HEK293 (cell line): ENCODE measurements around the gene GIPC1.
A peak's percentile ranks its signal among the peaks of the same experiment; 100 is the strongest.

ENCODE experiments used
- CTCF ChIA-PET: fragments of 350-600 bp; formaldehyde crosslinking; extraction: SDS; loops from one replicate; lab custom pipeline; 2021; ENCODE audit warnings: antibody characterized with exemption; lab: Yijun Ruan, JAX
- POLR2A ChIA-PET: fragments of 300-600 bp; formaldehyde crosslinking; extraction: SDS; loops from one replicate; lab custom pipeline; 2020; ENCODE audit warnings: antibody characterized with exemption, inconsistent platforms; lab: Yijun Ruan, JAX
- H3K27ac ChIP-seq: fragments of 200-500 bp; sonication (Bioruptor generic); 2 replicates; pipeline ENCODE4 v1.5.1; 2014; ENCODE audit warnings: low read depth, low read length, control low read depth, inconsistent platforms; ENCODE audit errors: extremely low read depth
- H3K36me3 ChIP-seq, 2 experiments: fragments of 200-500 bp in 1 of 2; sonication (Bioruptor generic) in 1 of 2; 1 replicate in 1 of 2; 2 replicates in 1 of 2; pipeline ENCODE4 v1.5.1; 2014 to 2017; ENCODE audit warnings: inconsistent platforms in 2 of 2, low read length in 2 of 2; ENCODE audit not compliant: control insufficient read depth in 2 of 2, insufficient read depth in 1 of 2
- H3K4me1 ChIP-seq: fragments of 200-500 bp; sonication (Bioruptor generic); 2 replicates; pipeline ENCODE4 v1.5.1; 2014; ENCODE audit warnings: mild to moderate bottlenecking, low read length, inconsistent platforms; ENCODE audit not compliant: control insufficient read depth, insufficient read depth
- H3K4me3 ChIP-seq: 2 replicates; pipeline ENCODE4 v1.5.1; 2011; ENCODE audit warnings: low read depth, mild to moderate bottlenecking, control low read depth, low read length, moderate library complexity
- H3K9me3 ChIP-seq: fragments of 200-500 bp; sonication (Bioruptor generic); 2 replicates; pipeline ENCODE4 v1.5.1; 2014; ENCODE audit warnings: low read depth, low read length, inconsistent platforms; ENCODE audit not compliant: control insufficient read depth, insufficient read depth
- EGR2 ChIP-seq: fragments of 450-650 bp; formaldehyde crosslinking; IDR thresholded peaks from 2 replicates; pipeline ENCODE4 v1.5.1; 2016; ENCODE audit warnings: low read depth, missing biosample characterization, missing genetic modification characterization
- KLF9 ChIP-seq: fragments of 450-650 bp; formaldehyde crosslinking; IDR thresholded peaks from 2 replicates; pipeline ENCODE4 v1.5.1; 2016; ENCODE audit warnings: missing biosample characterization, missing genetic modification characterization, low read depth
- PRDM2 ChIP-seq: fragments of 450-650 bp; formaldehyde crosslinking; IDR thresholded peaks from 2 replicates; pipeline ENCODE4 v1.5.1; 2016; ENCODE audit warnings: missing biosample characterization, missing genetic modification characterization, borderline replicate concordance
- PRDM4 ChIP-seq: fragments of 450-650 bp; formaldehyde crosslinking; IDR thresholded peaks from 2 replicates; pipeline ENCODE4 v1.5.1; 2017; ENCODE audit warnings: missing biosample characterization, missing genetic modification characterization
- ZFP37 ChIP-seq: fragments of 450-650 bp; formaldehyde crosslinking; IDR thresholded peaks from 2 replicates; pipeline ENCODE4 v1.5.1; 2016; ENCODE audit warnings: missing biosample characterization, missing genetic modification characterization
- ZNF184 ChIP-seq: fragments of 450-650 bp; IDR thresholded peaks from 2 replicates; pipeline ENCODE4 v1.5.1; 2018; ENCODE audit warnings: missing biosample characterization, mild to moderate bottlenecking, missing genetic modification characterization
- ZNF211 ChIP-seq: fragments of 450-650 bp; formaldehyde crosslinking; IDR thresholded peaks from 2 replicates; pipeline ENCODE4 v1.5.1; 2016; ENCODE audit warnings: low read depth, missing biosample characterization, missing genetic modification characterization
- ZNF292 ChIP-seq: fragments of 450-650 bp; formaldehyde crosslinking; IDR thresholded peaks from 2 replicates; pipeline ENCODE4 v1.5.1; 2016; ENCODE audit warnings: low read depth, missing biosample characterization, missing genetic modification characterization, borderline replicate concordance
- ZNF311 ChIP-seq: fragments of 450-650 bp; formaldehyde crosslinking; IDR thresholded peaks from 2 replicates; pipeline ENCODE4 v1.5.1; 2017; ENCODE audit warnings: missing biosample characterization, missing genetic modification characterization, borderline replicate concordance
- ZNF354C ChIP-seq: fragments of 450-650 bp; formaldehyde crosslinking; IDR thresholded peaks from 2 replicates; pipeline ENCODE4 v1.5.1; 2016; ENCODE audit warnings: missing biosample characterization, missing genetic modification characterization, low read depth, borderline replicate concordance
- ZNF362 ChIP-seq: fragments of 450-650 bp; formaldehyde crosslinking; IDR thresholded peaks from 2 replicates; pipeline ENCODE4 v1.5.1; 2016; ENCODE audit warnings: missing biosample characterization, missing genetic modification characterization
- ZNF510 ChIP-seq: fragments of 450-650 bp; formaldehyde crosslinking; IDR thresholded peaks from 2 replicates; pipeline ENCODE4 v1.5.1; 2018; ENCODE audit warnings: mild to moderate bottlenecking, missing genetic modification characterization, missing biosample characterization; ENCODE audit not compliant: insufficient replicate concordance
- ZNF548 ChIP-seq: fragments of 450-650 bp; formaldehyde crosslinking; IDR thresholded peaks from 2 replicates; pipeline ENCODE4 v1.5.1; 2016; ENCODE audit warnings: missing biosample characterization, missing genetic modification characterization
- ZNF571 ChIP-seq: fragments of 450-650 bp; formaldehyde crosslinking; IDR thresholded peaks from 2 replicates; pipeline ENCODE4 v1.5.0; 2017; ENCODE audit warnings: missing biosample characterization, missing genetic modification characterization
- ZSCAN16 ChIP-seq: fragments of 450-650 bp; formaldehyde crosslinking; IDR thresholded peaks from 2 replicates; pipeline ENCODE4 v1.5.1; 2016; ENCODE audit warnings: missing biosample characterization, missing genetic modification characterization
- ZXDB ChIP-seq: fragments of 450-650 bp; formaldehyde crosslinking; IDR thresholded peaks from 2 replicates; pipeline ENCODE4 v1.5.1; 2016; ENCODE audit warnings: missing biosample characterization, missing genetic modification characterization
- TF ChIP-seq, protein P1 (sequence below): fragments of 450-650 bp; formaldehyde crosslinking; IDR thresholded peaks from 2 replicates; pipeline ENCODE4 v1.5.1; 2016; ENCODE audit warnings: missing biosample characterization, missing genetic modification characterization
- TF ChIP-seq, protein P2 (sequence below): fragments of 450-650 bp; formaldehyde crosslinking; IDR thresholded peaks from 2 replicates; pipeline ENCODE4 v1.5.1; 2016; ENCODE audit warnings: missing biosample characterization, missing genetic modification characterization
- TF ChIP-seq, protein P3 (sequence below): fragments of 450-650 bp; formaldehyde crosslinking; IDR thresholded peaks from 2 replicates; pipeline ENCODE4 v1.5.1; 2017; ENCODE audit warnings: missing biosample characterization, missing genetic modification characterization

The GIPC1 gene

DNA sequence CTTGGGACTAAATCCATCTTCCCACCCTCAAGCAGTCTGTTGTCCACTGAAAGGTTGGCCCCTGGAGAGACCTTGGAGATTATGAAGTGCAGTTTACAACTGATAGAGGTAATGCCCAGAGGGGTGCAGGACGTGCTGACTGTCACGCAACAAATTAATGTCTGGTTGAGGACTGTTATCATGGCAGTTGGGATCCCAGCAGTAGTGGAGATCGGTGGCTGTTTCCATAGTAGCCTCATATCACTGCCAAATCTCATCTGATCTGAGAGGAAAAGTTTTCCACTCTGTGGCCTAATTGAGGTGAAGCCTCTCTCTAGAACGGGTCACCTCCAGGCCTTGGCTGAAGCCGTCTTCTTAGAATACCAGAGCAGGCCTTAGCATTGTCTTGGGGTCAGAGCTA is 37.5 kb upstream of the GIPC1 start (continued):
- TF ChIP-seq ZNF354C (tag by site-specific recombination) (no peak), ZSCAN16 (tag by site-specific recombination) (no peak), EGR2 (tag by site-specific recombination) (no peak), PRDM2 (tag by site-specific recombination) (no peak), ZNF211 (tag by site-specific recombination) (no peak)

DNA sequence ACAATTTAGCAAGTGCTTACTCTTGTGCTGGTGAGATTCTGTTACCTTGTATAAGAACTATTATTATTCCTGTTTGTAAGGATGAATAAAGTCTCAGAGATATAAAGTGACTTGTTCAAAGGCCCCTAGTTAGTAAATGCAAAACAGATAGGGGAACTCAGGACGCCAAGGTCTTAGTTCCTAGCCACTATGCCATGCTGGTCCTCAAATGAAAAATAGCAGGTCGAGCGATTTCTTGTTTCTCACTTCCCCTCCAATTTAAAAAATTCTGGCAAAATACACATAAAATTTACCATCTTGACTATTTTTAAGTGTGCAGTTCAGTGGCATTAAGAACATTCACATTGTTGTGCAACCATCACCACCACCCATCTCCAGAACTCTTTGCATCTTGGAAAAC is 34.6 kb upstream of the GIPC1 start:
- peak overlapping the region; percentile 96; the same call in 1 of the 2 replicates for H3K4me3 ChIP-seq
- no peaks in the 10 kb centered on the region for H3K4me1 ChIP-seq
- no peaks in the 10 kb centered on the region for H3K9me3 ChIP-seq
- ChIA-PET CTCF (interaction anchor here (1.8 kb wide), 1 partner anchor 26 kb away, joined by 7 read pairs; no protein-coding TSS in a partner anchor), POLR2A (interaction anchor here (1.1 kb wide), 1 partner anchor 12 kb away, joined by 4 read pairs; the partner anchor contains the start of gene DNAJB1)
- H3K27ac ChIP-seq = no peak overlapping the region
- peaks cover 0 to 5% of the 10 kb centered on the region in 2 experiments; a peak in 2 of 3 replicates for H3K36me3 ChIP-seq
- no peak for TF ChIP-seq ZNF510 (tag by site-specific recombination)
- no peak for TF ChIP-seq ZNF362 (tag by site-specific recombination)
- TF ChIP-seq, protein P1, sequence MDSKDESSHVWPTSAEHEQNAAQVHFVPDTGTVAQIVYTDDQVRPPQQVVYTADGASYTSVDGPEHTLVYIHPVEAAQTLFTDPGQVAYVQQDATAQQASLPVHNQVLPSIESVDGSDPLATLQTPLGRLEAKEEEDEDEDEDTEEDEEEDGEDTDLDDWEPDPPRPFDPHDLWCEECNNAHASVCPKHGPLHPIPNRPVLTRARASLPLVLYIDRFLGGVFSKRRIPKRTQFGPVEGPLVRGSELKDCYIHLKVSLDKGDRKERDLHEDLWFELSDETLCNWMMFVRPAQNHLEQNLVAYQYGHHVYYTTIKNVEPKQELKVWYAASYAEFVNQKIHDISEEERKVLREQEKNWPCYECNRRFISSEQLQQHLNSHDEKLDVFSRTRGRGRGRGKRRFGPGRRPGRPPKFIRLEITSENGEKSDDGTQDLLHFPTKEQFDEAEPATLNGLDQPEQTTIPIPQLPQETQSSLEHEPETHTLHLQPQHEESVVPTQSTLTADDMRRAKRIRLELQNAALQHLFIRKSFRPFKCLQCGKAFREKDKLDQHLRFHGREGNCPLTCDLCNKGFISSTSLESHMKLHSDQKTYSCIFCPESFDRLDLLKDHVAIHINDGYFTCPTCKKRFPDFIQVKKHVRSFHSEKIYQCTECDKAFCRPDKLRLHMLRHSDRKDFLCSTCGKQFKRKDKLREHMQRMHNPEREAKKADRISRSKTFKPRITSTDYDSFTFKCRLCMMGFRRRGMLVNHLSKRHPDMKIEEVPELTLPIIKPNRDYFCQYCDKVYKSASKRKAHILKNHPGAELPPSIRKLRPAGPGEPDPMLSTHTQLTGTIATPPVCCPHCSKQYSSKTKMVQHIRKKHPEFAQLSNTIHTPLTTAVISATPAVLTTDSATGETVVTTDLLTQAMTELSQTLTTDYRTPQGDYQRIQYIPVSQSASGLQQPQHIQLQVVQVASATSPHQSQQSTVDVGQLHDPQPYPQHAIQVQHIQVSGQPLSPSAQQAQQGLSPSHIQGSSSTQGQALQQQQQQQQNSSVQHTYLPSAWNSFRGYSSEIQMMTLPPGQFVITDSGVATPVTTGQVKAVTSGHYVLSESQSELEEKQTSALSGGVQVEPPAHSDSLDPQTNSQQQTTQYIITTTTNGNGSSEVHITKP = no peak
- no peak for TF ChIP-seq ZNF571
- TF ChIP-seq, protein P2, sequence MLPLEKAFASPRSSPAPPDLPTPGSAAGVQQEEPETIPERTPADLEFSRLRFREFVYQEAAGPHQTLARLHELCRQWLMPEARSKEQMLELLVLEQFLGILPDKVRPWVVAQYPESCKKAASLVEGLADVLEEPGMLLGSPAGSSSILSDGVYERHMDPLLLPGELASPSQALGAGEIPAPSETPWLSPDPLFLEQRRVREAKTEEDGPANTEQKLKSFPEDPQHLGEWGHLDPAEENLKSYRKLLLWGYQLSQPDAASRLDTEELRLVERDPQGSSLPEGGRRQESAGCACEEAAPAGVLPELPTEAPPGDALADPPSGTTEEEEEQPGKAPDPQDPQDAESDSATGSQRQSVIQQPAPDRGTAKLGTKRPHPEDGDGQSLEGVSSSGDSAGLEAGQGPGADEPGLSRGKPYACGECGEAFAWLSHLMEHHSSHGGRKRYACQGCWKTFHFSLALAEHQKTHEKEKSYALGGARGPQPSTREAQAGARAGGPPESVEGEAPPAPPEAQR (tag by site-specific recombination) = no peak
- TF ChIP-seq ZXDB (tag by site-specific recombination) = no peak
- TF ChIP-seq ZFP37 (tag by site-specific recombination) = no peak
- no peak for TF ChIP-seq ZNF311 (tag by site-specific recombination)
- TF ChIP-seq KLF9 = no peak
- no peak for TF ChIP-seq PRDM4
- TF ChIP-seq ZNF548 (tag by site-specific recombination) = no peak
- no peak for TF ChIP-seq ZNF292
- TF ChIP-seq ZNF184 (tag by site-specific recombination) = no peak
- TF ChIP-seq, protein P3, sequence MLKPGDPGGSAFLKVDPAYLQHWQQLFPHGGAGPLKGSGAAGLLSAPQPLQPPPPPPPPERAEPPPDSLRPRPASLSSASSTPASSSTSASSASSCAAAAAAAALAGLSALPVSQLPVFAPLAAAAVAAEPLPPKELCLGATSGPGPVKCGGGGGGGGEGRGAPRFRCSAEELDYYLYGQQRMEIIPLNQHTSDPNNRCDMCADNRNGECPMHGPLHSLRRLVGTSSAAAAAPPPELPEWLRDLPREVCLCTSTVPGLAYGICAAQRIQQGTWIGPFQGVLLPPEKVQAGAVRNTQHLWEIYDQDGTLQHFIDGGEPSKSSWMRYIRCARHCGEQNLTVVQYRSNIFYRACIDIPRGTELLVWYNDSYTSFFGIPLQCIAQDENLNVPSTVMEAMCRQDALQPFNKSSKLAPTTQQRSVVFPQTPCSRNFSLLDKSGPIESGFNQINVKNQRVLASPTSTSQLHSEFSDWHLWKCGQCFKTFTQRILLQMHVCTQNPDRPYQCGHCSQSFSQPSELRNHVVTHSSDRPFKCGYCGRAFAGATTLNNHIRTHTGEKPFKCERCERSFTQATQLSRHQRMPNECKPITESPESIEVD = no peak
